Prostate gland (tissue), 2 donors: Measurements from ENCODE around the gene KMO. TPM values are rescaled to one million over a fixed set of nuclear protein-coding genes. Genes with fewer than 3 reads are reported as not detected.

Experiments
- DNase-seq: peaks from one replicate; pipeline ENCODE4 v3.0.0-alpha.2; 2019; ENCODE audit warnings: low spot score
- H3K27ac ChIP-seq, 2 donors: fragments of 200-600 bp; sonication (generic); 2 replicates each; pipeline ENCODE4 v1.5.1; 2017 to 2019
- H3K27me3 ChIP-seq: fragments of 200-600 bp; sonication (generic); replicated peaks from 2 replicates; pipeline ENCODE4 v1.5.1; 2019; ENCODE audit not compliant: insufficient read depth
- H3K36me3 ChIP-seq, 2 donors: fragments of 200-600 bp; sonication (generic); 1 replicate in 1 of 2; 2 replicates in 1 of 2; pipeline versions ENCODE4 v1.5.1 to v1.8.1; 2017 to 2019
- H3K4me1 ChIP-seq: fragments of 200-600 bp; sonication (generic); replicated peaks from 2 replicates; pipeline ENCODE4 v1.5.1; 2019
- H3K4me3 ChIP-seq, 2 donors: fragments of 200-600 bp; sonication (generic); 2 replicates each; pipeline ENCODE4 v1.5.1; 2017 to 2019
- H3K9me3 ChIP-seq: fragments of 200-600 bp; sonication (generic); 2 replicates; pipeline ENCODE4 v1.5.1; 2017
- POLR2A ChIP-seq: fragments of 450-650 bp; IDR thresholded peaks from one replicate; pipeline ENCODE4 v1.6.1; 2016; ENCODE audit warnings: antibody characterized with exemption, mild to moderate bottlenecking
- POLR2AphosphoS5 ChIP-seq: sonication (generic); formaldehyde crosslinking; IDR thresholded peaks from one replicate; pipeline ENCODE4 v1.6.1; 2017; ENCODE audit warnings: antibody characterized with exemption
- WGBS: methylation state at CpG from one replicate; pipeline ENCODE4 v1.1.5; 2018; 5-methylcytosine and 5-hydroxymethylcytosine counted together
- intact Hi-C: fragments of 100-400 bp; cut with DNase I; formaldehyde crosslinking; loops from one replicate; pipeline ENCODE4 v1.14.2; 2022
- total RNA-seq, 2 donors: library from RNA; depleted of rRNA; stranded (reverse); fragments of >200 nt; gene quantifications; one replicate each; pipeline ENCODE4 v1.1.0, GENCODE V29; 2016
- TF ChIP-seq, protein P1 (sequence below), 4 experiments: fragments of 200-600 bp in 2 of 4; fragments of 450-650 bp in 2 of 4; sonication (generic) in 2 of 4; IDR thresholded peaks; 1 replicate in 3 of 4; 2 replicates in 1 of 4; pipeline ENCODE4 v1.5.1; 2016 to 2019; ENCODE audit warnings: antibody characterized with exemption in 4 of 4, mild to moderate bottlenecking in 2 of 4, moderate library complexity in 2 of 4

KMO gene
- total RNA-seq, 2 donors from 2014 or later, result 0.17 to 0.73 TPM

DNA sequence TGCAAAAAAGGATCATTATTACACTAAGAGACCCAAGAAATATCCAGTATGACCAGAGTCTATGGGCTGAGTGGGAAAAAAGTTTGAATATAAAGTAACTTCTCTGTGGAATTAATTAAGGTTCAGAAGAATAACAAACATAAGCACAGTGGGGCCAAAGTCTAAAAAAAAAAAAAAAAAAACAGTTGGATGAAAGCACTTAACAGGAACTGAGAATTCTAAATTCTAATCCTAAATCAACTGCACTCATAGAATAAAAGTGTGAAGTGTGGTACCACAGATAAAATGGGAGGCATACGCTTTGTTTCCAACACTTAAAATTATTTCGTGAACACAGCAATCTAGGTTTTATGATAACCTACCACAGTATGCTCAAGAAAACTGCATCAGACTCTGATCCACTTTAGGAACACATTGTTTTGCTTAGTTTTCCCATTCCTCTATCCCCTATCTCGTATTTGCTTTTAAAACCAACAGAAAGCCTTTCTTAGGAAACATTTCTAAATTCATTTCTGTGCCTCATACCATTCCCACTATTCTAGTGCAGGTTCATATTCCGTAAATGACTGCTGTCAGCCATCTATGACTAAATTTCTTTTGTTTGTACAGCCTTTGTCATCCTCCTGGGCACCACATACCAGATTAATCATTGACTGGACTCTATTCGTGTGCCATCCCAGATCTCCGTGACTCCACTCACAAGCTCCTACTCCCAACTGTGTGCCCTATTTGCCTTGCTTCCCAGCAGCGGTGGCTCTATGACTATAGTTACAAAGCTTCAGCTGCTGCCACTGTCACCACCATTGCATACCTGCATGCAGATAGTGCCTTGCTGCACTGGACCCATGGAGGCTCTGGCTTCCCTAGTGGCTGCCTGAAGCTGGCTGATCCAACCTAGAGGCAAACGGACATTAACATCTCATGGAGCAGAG is 83.1 kb downstream of the KMO start:
- TF ChIP-seq, protein P1, sequence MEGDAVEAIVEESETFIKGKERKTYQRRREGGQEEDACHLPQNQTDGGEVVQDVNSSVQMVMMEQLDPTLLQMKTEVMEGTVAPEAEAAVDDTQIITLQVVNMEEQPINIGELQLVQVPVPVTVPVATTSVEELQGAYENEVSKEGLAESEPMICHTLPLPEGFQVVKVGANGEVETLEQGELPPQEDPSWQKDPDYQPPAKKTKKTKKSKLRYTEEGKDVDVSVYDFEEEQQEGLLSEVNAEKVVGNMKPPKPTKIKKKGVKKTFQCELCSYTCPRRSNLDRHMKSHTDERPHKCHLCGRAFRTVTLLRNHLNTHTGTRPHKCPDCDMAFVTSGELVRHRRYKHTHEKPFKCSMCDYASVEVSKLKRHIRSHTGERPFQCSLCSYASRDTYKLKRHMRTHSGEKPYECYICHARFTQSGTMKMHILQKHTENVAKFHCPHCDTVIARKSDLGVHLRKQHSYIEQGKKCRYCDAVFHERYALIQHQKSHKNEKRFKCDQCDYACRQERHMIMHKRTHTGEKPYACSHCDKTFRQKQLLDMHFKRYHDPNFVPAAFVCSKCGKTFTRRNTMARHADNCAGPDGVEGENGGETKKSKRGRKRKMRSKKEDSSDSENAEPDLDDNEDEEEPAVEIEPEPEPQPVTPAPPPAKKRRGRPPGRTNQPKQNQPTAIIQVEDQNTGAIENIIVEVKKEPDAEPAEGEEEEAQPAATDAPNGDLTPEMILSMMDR (IDR thresholded peaks at IDR 0.05), result no peak
- no peak for TF ChIP-seq POLR2A
- no peak for TF ChIP-seq POLR2AphosphoS5
- no peaks in the 10 kb centered on the region for H3K9me3 ChIP-seq
- DNase-seq, result no peak
- 81% methylated on average over 8 of the region's 8 CpGs for WGBS
- no peaks in the 10 kb centered on the region for H3K27me3 ChIP-seq
- H3K4me3 ChIP-seq, result no peak overlapping the region
- no peaks in the 10 kb centered on the region for H3K36me3 ChIP-seq
- H3K4me1 ChIP-seq, result no peaks in the 10 kb centered on the region
- no peak overlapping the region for H3K27ac ChIP-seq
- intact Hi-C loops, result loop anchor here (10.0 kb wide), 2 partner anchors 219 to 389 kb away; no protein-coding TSS in a partner anchor

DNA sequence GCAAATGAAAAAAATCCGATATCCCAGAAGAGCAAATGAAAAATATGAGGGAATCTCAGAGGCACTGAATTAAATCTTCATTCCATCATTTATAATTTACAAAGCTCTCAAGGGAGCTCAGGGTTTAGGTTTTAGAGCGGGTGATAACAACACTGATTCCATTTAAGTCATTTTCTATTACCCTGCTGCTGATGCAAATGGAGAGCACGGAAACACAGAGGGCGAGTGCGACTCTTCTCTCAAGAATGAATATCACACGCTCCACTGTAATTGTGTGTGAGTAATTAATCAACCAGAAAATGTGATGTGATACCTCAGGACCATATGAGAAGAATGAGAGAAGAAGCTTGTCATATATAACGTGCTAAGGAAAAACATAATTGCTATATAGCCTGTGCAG is 85.2 kb downstream of the KMO start:
- intact Hi-C loops, result loop anchor here (10.0 kb wide), 2 partner anchors 217 to 387 kb away; no protein-coding TSS in a partner anchor
- Histone ChIP-seq H3K27me3 (no peaks in the 10 kb centered on the region), H3K4me1 (no peaks in the 10 kb centered on the region), H3K4me3 (no peak overlapping the region), H3K9me3 (no peaks in the 10 kb centered on the region), H3K27ac (no peak overlapping the region), H3K36me3 (no peaks in the 10 kb centered on the region)
- WGBS, result 96% methylated on average over 7 of the region's 7 CpGs
- TF ChIP-seq POLR2AphosphoS5 (no peak), POLR2A (no peak)
- TF ChIP-seq, protein P1 (IDR thresholded peaks at IDR 0.05), result no peak
- no peak for DNase-seq

DNA sequence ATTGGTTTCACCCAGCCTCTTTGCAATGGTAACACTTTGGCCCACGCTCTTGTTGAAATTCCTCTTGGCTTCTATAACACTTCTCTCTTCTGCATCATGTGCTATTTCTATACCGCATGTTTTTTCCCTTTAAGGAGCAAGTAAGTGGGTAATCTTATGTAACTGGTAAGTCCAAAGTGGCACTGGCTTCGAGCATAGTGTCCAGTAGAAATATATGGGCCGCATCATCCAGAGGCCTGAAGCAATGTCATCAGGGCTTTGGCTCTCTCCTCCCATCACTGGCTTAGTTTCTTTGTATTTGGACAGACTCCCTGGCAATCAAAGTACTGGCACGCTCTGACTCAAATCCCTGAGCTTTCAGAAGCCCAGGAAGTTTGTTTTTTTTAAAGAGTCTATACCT is 90.5 kb downstream of the KMO start:
- H3K9me3 ChIP-seq, result no peaks in the 10 kb centered on the region
- H3K4me3 ChIP-seq, result no peak overlapping the region
- no peaks in the 10 kb centered on the region for H3K27me3 ChIP-seq
- TF ChIP-seq, protein P1 (IDR thresholded peaks at IDR 0.05), result no peak
- TF ChIP-seq POLR2AphosphoS5 (no peak), POLR2A (no peak)
- DNase-seq, result no peak
- 92% methylated on average over 5 of the region's 5 CpGs for WGBS
- no peaks in the 10 kb centered on the region for H3K36me3 ChIP-seq
- H3K27ac ChIP-seq, result no peak overlapping the region
- intact Hi-C loops, result no loop called here
- H3K4me1 ChIP-seq, result no peaks in the 10 kb centered on the region

DNA sequence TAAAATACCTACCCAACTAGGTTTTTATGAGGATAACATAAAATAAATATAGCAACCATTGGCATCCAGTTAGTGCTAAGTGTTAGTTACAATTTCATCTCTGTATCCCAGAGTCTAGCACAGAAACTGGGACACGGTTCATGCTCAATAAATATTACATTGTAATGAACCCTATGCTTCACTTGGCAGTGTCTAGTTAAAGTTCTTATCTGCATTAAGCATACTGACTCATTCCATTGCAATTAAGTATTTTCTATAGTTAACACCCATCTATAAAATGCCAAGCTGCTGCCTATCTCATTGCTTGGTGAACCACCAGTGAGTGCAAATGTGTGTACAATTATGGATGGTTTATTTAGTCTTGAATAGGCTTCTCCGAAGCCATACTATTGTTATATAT is 92.8 kb downstream of the KMO start:
- Histone ChIP-seq H3K4me1 (no peaks in the 10 kb centered on the region), H3K9me3 (no peaks in the 10 kb centered on the region), H3K27me3 (no peaks in the 10 kb centered on the region), H3K36me3 (no peaks in the 10 kb centered on the region), H3K4me3 (no peak overlapping the region), H3K27ac (no peak overlapping the region)
- TF ChIP-seq, protein P1 (IDR thresholded peaks at IDR 0.05), result no peak
- TF ChIP-seq POLR2AphosphoS5 (no peak), POLR2A (no peak)
- WGBS, result 66% methylated on average over 2 of the region's 2 CpGs
- no peak for DNase-seq
- intact Hi-C loops, result no loop called here
